H9 (cell line): Measurements from ENCODE around the gene LRRC8E. TPM values are rescaled to one million over a fixed set of nuclear protein-coding genes. Genes with fewer than 3 reads are reported as not detected.

Source experiments
- DNase-seq: peaks from one replicate; pipeline ENCODE4 v3.0.0-alpha.2; 2017
- H2AFZ ChIP-seq: one replicate; pipeline ENCODE4 v1.6.1; 2013; ENCODE audit warnings: mild to moderate bottlenecking, low read length, control low read depth, moderate library complexity
- H2AK5ac ChIP-seq: 2 replicates; pipeline ENCODE4 v1.6.1; 2013; ENCODE audit warnings: low read length, control low read depth, mixed read lengths; ENCODE audit not compliant: insufficient read length
- H2BK120ac ChIP-seq: one replicate; pipeline ENCODE4 v1.6.1; 2013; ENCODE audit warnings: low read depth, mild to moderate bottlenecking, low read length, control low read depth, inconsistent platforms; ENCODE audit not compliant: poor library complexity, severe bottlenecking
- H2BK12ac ChIP-seq: 2 replicates; pipeline ENCODE4 v1.6.1; 2013; ENCODE audit warnings: low read length, control low read depth, mixed read lengths, low read depth; ENCODE audit not compliant: insufficient read length
- H2BK15ac ChIP-seq: 2 replicates; pipeline ENCODE4 v1.6.1; 2013; ENCODE audit warnings: low read depth, low read length, control low read depth
- H2BK20ac ChIP-seq: one replicate; pipeline ENCODE4 v1.6.1; 2013; ENCODE audit warnings: low read depth, mild to moderate bottlenecking, low read length, control low read depth, inconsistent platforms; ENCODE audit not compliant: poor library complexity, severe bottlenecking
- H2BK5ac ChIP-seq: 2 replicates; pipeline ENCODE4 v1.6.1; 2013; ENCODE audit warnings: low read length, control low read depth, mixed read lengths; ENCODE audit not compliant: insufficient read length
- H3K14ac ChIP-seq: 2 replicates; pipeline ENCODE4 v1.6.1; 2013; ENCODE audit warnings: low read length, control low read depth; ENCODE audit not compliant: insufficient read depth
- H3K18ac ChIP-seq: 2 replicates; pipeline ENCODE4 v1.6.1; 2013; ENCODE audit warnings: low read depth, mild to moderate bottlenecking, mixed read lengths, low read length, control low read depth; ENCODE audit not compliant: insufficient read length
- H3K23ac ChIP-seq: 2 replicates; pipeline ENCODE4 v1.6.1; 2013; ENCODE audit warnings: low read length, control low read depth, mixed read lengths, low read depth; ENCODE audit not compliant: insufficient read length
- H3K23me2 ChIP-seq: 2 replicates; pipeline ENCODE4 v1.6.1; 2013; ENCODE audit warnings: low read depth, mild to moderate bottlenecking, mixed read lengths, low read length, control low read depth; ENCODE audit not compliant: insufficient read length, poor library complexity, severe bottlenecking
- H3K27ac ChIP-seq: 2 replicates; pipeline ENCODE4 v1.5.1; 2013; ENCODE audit warnings: low read length, control low read depth, mixed read lengths, low read depth; ENCODE audit not compliant: insufficient read length
- H3K27me3 ChIP-seq: 2 replicates; pipeline ENCODE4 v1.6.1; 2013; ENCODE audit warnings: low read length, control low read depth, inconsistent platforms; ENCODE audit not compliant: insufficient read depth
- H3K4ac ChIP-seq: 2 replicates; pipeline ENCODE4 v1.6.1; 2013; ENCODE audit warnings: low read depth, mild to moderate bottlenecking, control low read depth, inconsistent platforms, low read length, moderate library complexity
- H3K4me1 ChIP-seq: 2 replicates; pipeline ENCODE4 v1.6.1; 2013; ENCODE audit warnings: low read length, control low read depth, inconsistent platforms; ENCODE audit not compliant: insufficient read depth
- H3K4me2 ChIP-seq: 2 replicates; pipeline ENCODE4 v1.6.1; 2013; ENCODE audit warnings: low read length, control low read depth, mixed read lengths; ENCODE audit not compliant: insufficient read length, insufficient read depth
- H3K56ac ChIP-seq: 2 replicates; pipeline ENCODE4 v1.6.1; 2013; ENCODE audit warnings: low read depth, mild to moderate bottlenecking, mixed read lengths, low read length, control low read depth; ENCODE audit not compliant: insufficient read length
- H3K79me1 ChIP-seq: 2 replicates; pipeline ENCODE4 v1.6.1; 2013; ENCODE audit warnings: low read depth, mild to moderate bottlenecking, moderate library complexity, low read length, control low read depth, inconsistent platforms; ENCODE audit not compliant: insufficient read depth, poor library complexity, severe bottlenecking
- H3K79me2 ChIP-seq: 2 replicates; pipeline ENCODE4 v1.6.1; 2013; ENCODE audit warnings: low read length, control low read depth, inconsistent platforms; ENCODE audit not compliant: insufficient read depth
- H3K9ac ChIP-seq: 2 replicates; pipeline ENCODE4 v1.6.1; 2013; ENCODE audit warnings: low read length, control low read depth, mixed read lengths; ENCODE audit not compliant: insufficient read length; ENCODE audit errors: extremely low read depth
- H3K9me3 ChIP-seq: one replicate; pipeline ENCODE4 v1.6.1; 2013; ENCODE audit warnings: low read depth, low read length, inconsistent platforms; ENCODE audit not compliant: control insufficient read depth
- H3T11ph ChIP-seq: one replicate; pipeline ENCODE4 v1.6.1; 2013; ENCODE audit warnings: mild to moderate bottlenecking, low read length, control low read depth, inconsistent platforms
- H4K20me1 ChIP-seq: one replicate; pipeline ENCODE4 v1.6.1; 2013; ENCODE audit not compliant: control insufficient read depth, insufficient read length, insufficient read depth
- H4K5ac ChIP-seq: 2 replicates; pipeline ENCODE4 v1.6.1; 2013; ENCODE audit warnings: low read depth, mild to moderate bottlenecking, mixed read lengths, low read length, control low read depth; ENCODE audit not compliant: insufficient read length
- H4K8ac ChIP-seq: replicated peaks from 2 replicates; pipeline ENCODE4 v1.6.1; 2013; ENCODE audit warnings: low read length, control low read depth, mixed read lengths, low read depth; ENCODE audit not compliant: insufficient read length
- H4K91ac ChIP-seq: 2 replicates; pipeline ENCODE4 v1.6.1; 2013; ENCODE audit warnings: low read depth, mild to moderate bottlenecking, moderate library complexity, mixed read lengths, low read length, control low read depth; ENCODE audit not compliant: insufficient read length
- H3K27ac Mint-ChIP-seq, 3 experiments: 2 replicates in 2 of 3; 3 replicates in 1 of 3; pipeline ENCODE4 v1.8.0; 2020 to 2021; ENCODE audit warnings: mixed read lengths in 3 of 3, mild to moderate bottlenecking in 1 of 3, moderate library complexity in 1 of 3
- H3K27me3 Mint-ChIP-seq: 2 replicates; pipeline ENCODE4 v1.8.0; 2021; ENCODE audit warnings: low read depth, mild to moderate bottlenecking, moderate library complexity, mixed read lengths
- H3K36me3 Mint-ChIP-seq, 3 experiments: 2 replicates in 2 of 3; 3 replicates in 1 of 3; pipeline ENCODE4 v1.8.0; 2020 to 2021; ENCODE audit warnings: low read depth in 3 of 3, mixed read lengths in 3 of 3; ENCODE audit not compliant: insufficient read depth in 1 of 3
- H3K4me1 Mint-ChIP-seq, 2 experiments: 2 replicates each; pipeline ENCODE4 v1.8.0; 2020; ENCODE audit warnings: mixed read lengths in 2 of 2
- H3K4me3 Mint-ChIP-seq, 2 experiments: 2 replicates in 1 of 2; 3 replicates in 1 of 2; pipeline ENCODE4 v1.8.0; 2020 to 2021; ENCODE audit warnings: mild to moderate bottlenecking in 2 of 2, mixed read lengths in 2 of 2, moderate library complexity in 1 of 2
- H3K9me3 Mint-ChIP-seq, 2 experiments: 2 replicates in 1 of 2; 3 replicates in 1 of 2; pipeline ENCODE4 v1.8.0; 2020; ENCODE audit warnings: mild to moderate bottlenecking in 2 of 2, mixed read lengths in 2 of 2, moderate library complexity in 1 of 2
- CTCF ChIP-seq: fragments of 200-600 bp; sonication (generic); conservative IDR thresholded peaks from 3 replicates; pipeline ENCODE4 v1.8.0; 2021; ENCODE audit warnings: antibody characterized with exemption, mild to moderate bottlenecking
- WGBS: extraction: QIAGEN DNeasy Blood & Tissue Kit; methylation state at CpG from one replicate; pipeline ENCODE4 v1.1.7; 2013; ENCODE audit warnings: missing lambda C conversion rate, low lambda C conversion rate, mixed read lengths; ENCODE audit not compliant: insufficient read length; ENCODE audit errors: extremely low coverage; 5-methylcytosine and 5-hydroxymethylcytosine counted together
- total RNA-seq: library from RNA; stranded (reverse); gene quantifications from 2 replicates; pipeline ENCODE4 v1.2.1, GENCODE V29; 2021

Gene LRRC8E
- total RNA-seq, 1 experiment from 2014 or later: 4.8 TPM

GRCh38 chr19:7922836-7923195 is 34.5 kb downstream of the LRRC8E start:
- H4K20me1 ChIP-seq: no peaks in the 10 kb centered on the region
- H3K23ac ChIP-seq: no peak overlapping the region
- peak overlapping the region in 1 of 3 experiments; percentile 10; a peak in 1 of 7 replicates for H3K27ac Mint-ChIP-seq
- H3K4me1 ChIP-seq: 0 out of 2 replicates have a peak, but pooled peaks cover 4% of the 10 kb centered on the region
- H4K8ac ChIP-seq: no peak overlapping the region
- H3K27me3 ChIP-seq: no peaks in the 10 kb centered on the region; the same call in 1 of the 2 replicates
- no CpG with 5 or more reads among the region's 8 CpGs for WGBS
- no peaks in the 10 kb centered on the region for H3K79me2 ChIP-seq
- H3K4me2 ChIP-seq: no peak overlapping the region
- no peaks in the 10 kb centered on the region for H3K79me1 ChIP-seq
- H2BK20ac ChIP-seq: no peak overlapping the region
- H2BK12ac ChIP-seq: no peak overlapping the region
- H2AFZ ChIP-seq: no peak overlapping the region
- H3K36me3 Mint-ChIP-seq: peaks cover 7 to 16% (median 12%) of the 10 kb centered on the region in 3 experiments; a peak in 5 of 7 replicates
- no peak overlapping the region for H2BK5ac ChIP-seq
- H3K23me2 ChIP-seq: peaks cover 6% of the 10 kb centered on the region
- no peak overlapping the region for H2BK15ac ChIP-seq
- H3K4me1 Mint-ChIP-seq: peaks cover 20 to 24% of the 10 kb centered on the region in 2 experiments
- peak overlapping the region in 1 of 2 experiments; percentile 41; a peak in 1 of 5 replicates for H3K4me3 Mint-ChIP-seq
- H3K14ac ChIP-seq: no peak overlapping the region
- H2AK5ac ChIP-seq: no peak overlapping the region
- H3K27ac ChIP-seq: no peak overlapping the region
- no peak overlapping the region for H3K9ac ChIP-seq
- no peak for DNase-seq
- no peak overlapping the region for H3K56ac ChIP-seq
- H4K91ac ChIP-seq: no peak overlapping the region
- peaks cover 19% of the 10 kb centered on the region for H3K27me3 Mint-ChIP-seq
- H3K4ac ChIP-seq: no peak overlapping the region
- no peaks in the 10 kb centered on the region for H3K9me3 ChIP-seq
- no peak for TF ChIP-seq CTCF
- H4K5ac ChIP-seq: no peak overlapping the region
- H3K18ac ChIP-seq: no peak overlapping the region
- H3T11ph ChIP-seq: no peak overlapping the region
- H2BK120ac ChIP-seq: no peak overlapping the region
- H3K9me3 Mint-ChIP-seq: no peaks in the 10 kb centered on the region; a peak in 1 of 5 replicates
